B cell (primary cell): ENCODE data around the gene TIGD6.

Experiments used
- EZH2 ChIP-seq: IDR thresholded peaks from 2 replicates; pipeline ENCODE4 v1.6.1; 2012; ENCODE audit warnings: borderline replicate concordance, low read depth, mild to moderate bottlenecking, moderate library complexity, low read length; ENCODE audit not compliant: insufficient read depth, poor library complexity, severe bottlenecking
- TF ChIP-seq, protein P1 (sequence below): fragments of 200-600 bp; IDR thresholded peaks from one replicate; pipeline ENCODE4 v1.8.0; 2022; ENCODE audit warnings: antibody characterized with exemption, mild to moderate bottlenecking

- TF ChIP-seq EZH2 = no peak
- TF ChIP-seq, protein P1, sequence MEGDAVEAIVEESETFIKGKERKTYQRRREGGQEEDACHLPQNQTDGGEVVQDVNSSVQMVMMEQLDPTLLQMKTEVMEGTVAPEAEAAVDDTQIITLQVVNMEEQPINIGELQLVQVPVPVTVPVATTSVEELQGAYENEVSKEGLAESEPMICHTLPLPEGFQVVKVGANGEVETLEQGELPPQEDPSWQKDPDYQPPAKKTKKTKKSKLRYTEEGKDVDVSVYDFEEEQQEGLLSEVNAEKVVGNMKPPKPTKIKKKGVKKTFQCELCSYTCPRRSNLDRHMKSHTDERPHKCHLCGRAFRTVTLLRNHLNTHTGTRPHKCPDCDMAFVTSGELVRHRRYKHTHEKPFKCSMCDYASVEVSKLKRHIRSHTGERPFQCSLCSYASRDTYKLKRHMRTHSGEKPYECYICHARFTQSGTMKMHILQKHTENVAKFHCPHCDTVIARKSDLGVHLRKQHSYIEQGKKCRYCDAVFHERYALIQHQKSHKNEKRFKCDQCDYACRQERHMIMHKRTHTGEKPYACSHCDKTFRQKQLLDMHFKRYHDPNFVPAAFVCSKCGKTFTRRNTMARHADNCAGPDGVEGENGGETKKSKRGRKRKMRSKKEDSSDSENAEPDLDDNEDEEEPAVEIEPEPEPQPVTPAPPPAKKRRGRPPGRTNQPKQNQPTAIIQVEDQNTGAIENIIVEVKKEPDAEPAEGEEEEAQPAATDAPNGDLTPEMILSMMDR = peak; percentile 5
Observed at GRCh38 chr5:149961957-149962409, 38.5 kb downstream of the TIGD6 start.
